ENCODE measurements around the gene FSCB. TPM values are rescaled to one million over a fixed set of nuclear protein-coding genes. Genes with fewer than 3 reads are reported as not detected.
"Not testable (repeated sequence)": the region's sequence is repeated elsewhere in the genome, so short reads cannot be mapped to it uniquely, and the experiment has no call there.

The FSCB gene, protein sequence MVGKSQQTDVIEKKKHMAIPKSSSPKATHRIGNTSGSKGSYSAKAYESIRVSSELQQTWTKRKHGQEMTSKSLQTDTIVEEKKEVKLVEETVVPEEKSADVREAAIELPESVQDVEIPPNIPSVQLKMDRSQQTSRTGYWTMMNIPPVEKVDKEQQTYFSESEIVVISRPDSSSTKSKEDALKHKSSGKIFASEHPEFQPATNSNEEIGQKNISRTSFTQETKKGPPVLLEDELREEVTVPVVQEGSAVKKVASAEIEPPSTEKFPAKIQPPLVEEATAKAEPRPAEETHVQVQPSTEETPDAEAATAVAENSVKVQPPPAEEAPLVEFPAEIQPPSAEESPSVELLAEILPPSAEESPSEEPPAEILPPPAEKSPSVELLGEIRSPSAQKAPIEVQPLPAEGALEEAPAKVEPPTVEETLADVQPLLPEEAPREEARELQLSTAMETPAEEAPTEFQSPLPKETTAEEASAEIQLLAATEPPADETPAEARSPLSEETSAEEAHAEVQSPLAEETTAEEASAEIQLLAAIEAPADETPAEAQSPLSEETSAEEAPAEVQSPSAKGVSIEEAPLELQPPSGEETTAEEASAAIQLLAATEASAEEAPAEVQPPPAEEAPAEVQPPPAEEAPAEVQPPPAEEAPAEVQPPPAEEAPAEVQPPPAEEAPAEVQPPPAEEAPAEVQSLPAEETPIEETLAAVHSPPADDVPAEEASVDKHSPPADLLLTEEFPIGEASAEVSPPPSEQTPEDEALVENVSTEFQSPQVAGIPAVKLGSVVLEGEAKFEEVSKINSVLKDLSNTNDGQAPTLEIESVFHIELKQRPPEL
- total RNA-seq (2014; rRNA removed; shearing (Covaris generic)): not detected in 2 replicates
- polyA plus RNA-seq (2015; cell fraction: cytosol; rRNA removed): not detected in 2 replicates
- not detected in 2 replicates for polyA plus RNA-seq (2015; cell fraction: nucleus; rRNA removed)

DNA sequence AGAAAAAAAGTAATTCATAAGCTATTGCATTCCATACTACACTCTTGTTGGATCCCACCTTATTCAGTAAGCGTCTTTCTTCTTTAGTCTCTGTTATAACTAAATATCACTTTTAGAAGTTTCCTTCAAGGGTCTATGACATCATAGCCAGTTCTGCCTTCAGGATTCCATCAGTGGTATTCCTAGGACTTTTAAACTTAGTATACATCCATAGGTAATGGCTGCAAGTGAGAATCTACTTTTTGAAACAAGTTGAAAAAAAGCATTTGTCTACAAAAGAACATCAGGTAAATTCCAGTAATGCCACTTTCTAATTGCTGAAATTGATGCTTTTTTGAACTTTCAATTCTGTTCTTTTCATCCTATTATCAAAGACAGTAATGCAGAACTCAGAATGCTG lies at the start of gene FSCB:
TSS of gene FSCB (minus strand) at position 101 of the 400 bp plus-strand sequence. CDS start 296 bp downstream, outside the sequence.
- DNase-seq (ENCODE audit: low read depth, low spot score): no peak
- in situ Hi-C loops (cut with HindIII; ENCODE audit: low pct_unique_long_range_greater_than_20kb, low sequenced_read_pairs): no loop called here

DNA sequence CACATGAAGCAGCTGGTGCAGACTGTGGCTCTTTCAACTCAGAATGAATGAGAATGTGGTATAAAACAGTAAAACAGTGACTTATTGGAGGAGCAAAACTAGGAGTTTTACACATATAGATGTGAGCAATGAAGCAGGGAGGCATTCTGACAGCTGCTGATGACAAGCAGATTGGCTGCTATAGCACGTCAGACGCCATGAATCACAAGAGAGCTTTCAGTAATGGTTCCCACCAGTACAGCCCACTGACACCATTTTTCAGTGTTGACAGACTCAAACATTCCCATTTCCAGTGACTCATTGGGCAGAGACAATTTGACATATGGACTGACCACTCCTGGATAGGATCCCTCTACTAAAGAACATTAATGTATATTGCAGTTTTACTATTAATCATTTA lies 24.6 kb upstream of the FSCB start:
- in situ Hi-C loops (cut with HindIII; ENCODE audit: low pct_unique_long_range_greater_than_20kb, low sequenced_read_pairs): no loop called here
- no peak for DNase-seq (ENCODE audit: low read depth, low spot score)

DNA sequence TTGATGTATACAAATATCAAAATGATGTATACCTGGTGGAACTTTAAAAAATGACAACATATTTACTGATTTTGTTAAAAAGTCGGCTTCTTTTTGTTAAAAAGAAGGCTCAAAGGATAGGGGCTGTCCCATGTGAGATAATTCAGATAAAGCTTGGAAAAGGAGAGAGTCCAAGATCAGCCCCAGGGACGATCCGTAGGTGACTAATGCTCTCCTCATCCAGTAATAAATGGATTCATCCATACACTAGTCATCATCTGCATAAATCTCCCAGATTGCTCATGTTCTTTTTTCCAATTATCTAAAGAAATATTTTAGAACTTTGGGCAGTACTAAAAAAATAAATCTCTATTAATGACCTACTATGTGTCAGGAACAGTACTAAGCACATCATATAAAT lies 23.4 kb upstream of the FSCB start:
- in situ Hi-C loops (cut with HindIII; ENCODE audit: low pct_unique_long_range_greater_than_20kb, low sequenced_read_pairs): no loop called here
- DNase-seq (ENCODE audit: low read depth, low spot score): no peak

DNA sequence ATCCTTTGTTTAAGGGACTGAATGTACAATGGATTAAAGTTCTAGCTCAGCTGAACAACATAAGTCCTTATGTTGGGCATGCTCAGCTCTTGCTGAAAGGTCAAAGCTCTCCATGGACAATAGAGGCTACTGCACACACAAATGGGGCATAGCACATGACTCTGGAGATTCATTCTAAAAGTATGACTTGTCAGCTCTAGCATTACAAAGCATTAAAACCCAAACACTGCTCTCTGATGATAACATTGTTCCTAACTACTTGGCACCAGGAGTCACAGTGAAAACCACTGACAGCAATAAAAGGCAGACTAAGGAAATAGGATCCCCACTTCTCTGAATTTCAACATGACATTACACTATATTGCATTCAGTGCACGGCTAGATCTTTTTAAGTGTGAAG lies 21.9 kb upstream of the FSCB start:
- in situ Hi-C loops (cut with HindIII; ENCODE audit: low pct_unique_long_range_greater_than_20kb, low sequenced_read_pairs): no loop called here
- peak; percentile 99 for DNase-seq (ENCODE audit: low read depth, low spot score)

DNA sequence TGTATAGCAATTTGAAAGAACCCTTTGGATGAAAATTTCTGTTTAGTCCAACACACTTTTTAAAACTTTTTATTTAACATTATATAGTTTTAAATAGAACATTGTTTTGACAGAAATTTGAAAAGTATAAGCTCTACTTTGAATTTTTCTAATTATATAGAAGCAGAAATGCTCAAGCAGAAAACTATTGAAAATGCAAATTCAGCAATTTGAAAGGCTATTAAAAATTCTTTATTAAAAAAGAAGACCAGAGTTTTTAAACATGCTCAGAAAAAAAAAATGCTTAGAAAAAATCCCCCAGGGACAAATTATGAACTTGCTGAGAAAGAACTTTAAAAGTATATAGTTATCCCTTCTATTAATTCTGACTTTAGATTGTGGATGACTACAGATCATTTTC lies 21.1 kb upstream of the FSCB start:
- DNase-seq (ENCODE audit: low read depth, low spot score): no peak
- in situ Hi-C loops (cut with HindIII; ENCODE audit: low pct_unique_long_range_greater_than_20kb, low sequenced_read_pairs): no loop called here

DNA sequence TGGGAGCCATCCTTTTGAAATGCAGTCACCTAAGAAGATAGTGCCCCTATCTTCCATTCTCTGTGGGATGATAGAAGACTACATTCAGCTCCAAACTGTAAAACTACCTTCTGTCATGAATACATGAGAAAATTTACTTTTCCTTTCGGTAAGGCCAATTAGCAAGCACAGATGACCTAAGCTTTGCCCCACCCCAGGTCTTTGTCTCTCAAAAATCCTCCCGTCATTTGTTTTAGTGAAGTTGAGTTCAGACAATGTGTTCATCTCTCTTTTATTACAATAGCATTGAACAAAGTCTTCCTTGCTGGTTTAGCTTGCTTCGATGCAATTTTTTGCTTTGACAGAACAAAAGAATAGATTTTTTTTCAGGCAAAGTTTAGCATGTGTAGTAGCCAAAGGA lies 18.2 kb upstream of the FSCB start:
- in situ Hi-C loops (cut with HindIII; ENCODE audit: low pct_unique_long_range_greater_than_20kb, low sequenced_read_pairs): no loop called here
- DNase-seq (ENCODE audit: low read depth, low spot score): no peak

DNA sequence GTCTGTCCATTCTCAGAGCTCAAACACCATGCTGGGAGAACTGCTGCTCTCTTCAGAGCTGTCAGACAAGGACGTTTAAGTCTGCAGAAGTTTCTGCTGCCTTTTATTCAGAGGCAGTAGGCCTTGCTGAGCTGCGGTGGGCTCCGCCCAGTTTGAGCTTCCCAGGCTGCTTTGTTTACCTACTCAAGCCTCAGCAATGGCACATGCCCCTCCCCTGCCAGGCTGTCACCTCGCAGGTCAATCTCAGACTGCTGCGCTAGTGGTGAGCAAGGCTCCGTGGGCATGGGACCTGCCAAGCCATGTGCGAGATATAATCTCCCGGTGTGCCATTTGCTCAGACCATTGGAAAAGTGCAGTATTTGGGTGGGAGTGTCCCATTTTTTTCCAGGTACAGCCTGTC lies 8.6 kb upstream of the FSCB start:
- in situ Hi-C loops (cut with HindIII; ENCODE audit: low pct_unique_long_range_greater_than_20kb, low sequenced_read_pairs); DNase-seq (ENCODE audit: low read depth, low spot score): not testable (repeated sequence)

DNA sequence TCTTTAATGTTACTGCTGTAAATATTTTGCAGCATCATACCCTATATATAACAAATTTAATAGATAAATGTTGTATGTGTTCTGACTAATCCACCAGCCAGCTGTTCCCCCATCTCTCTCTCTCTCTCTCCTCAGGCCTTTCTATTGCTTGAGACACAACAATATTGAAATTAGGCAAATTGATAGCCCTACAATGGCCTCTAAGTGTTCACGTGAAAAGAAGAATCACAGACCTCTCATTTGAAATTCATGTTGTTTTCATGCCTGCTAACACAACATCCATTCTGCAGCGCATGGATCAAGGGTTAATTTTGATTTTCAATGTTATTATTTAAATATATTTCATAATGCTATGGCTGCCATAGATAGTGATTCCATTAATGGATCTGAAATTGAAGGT lies 1.8 kb upstream of the FSCB start:
- DNase-seq (ENCODE audit: low read depth, low spot score): no peak
- in situ Hi-C loops (cut with HindIII; ENCODE audit: low pct_unique_long_range_greater_than_20kb, low sequenced_read_pairs): no loop called here

DNA sequence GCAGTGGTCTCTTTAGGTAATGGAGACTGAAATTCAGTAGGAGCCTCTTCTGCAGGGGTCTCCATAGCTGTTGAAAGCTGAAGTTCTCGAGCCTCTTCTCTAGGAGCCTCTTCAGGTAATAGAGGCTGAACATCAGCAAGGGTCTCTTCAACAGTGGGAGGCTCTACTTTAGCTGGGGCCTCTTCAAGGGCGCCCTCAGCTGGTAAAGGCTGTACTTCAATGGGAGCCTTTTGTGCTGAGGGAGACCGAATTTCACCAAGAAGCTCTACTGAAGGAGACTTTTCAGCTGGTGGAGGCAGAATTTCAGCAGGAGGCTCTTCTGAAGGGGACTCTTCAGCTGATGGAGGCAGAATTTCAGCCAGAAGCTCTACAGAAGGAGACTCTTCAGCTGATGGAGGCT lies 1.5 kb downstream of the FSCB start:
- in situ Hi-C loops (cut with HindIII; ENCODE audit: low pct_unique_long_range_greater_than_20kb, low sequenced_read_pairs): no loop called here
- DNase-seq (ENCODE audit: low read depth, low spot score): peak; percentile 23

DNA sequence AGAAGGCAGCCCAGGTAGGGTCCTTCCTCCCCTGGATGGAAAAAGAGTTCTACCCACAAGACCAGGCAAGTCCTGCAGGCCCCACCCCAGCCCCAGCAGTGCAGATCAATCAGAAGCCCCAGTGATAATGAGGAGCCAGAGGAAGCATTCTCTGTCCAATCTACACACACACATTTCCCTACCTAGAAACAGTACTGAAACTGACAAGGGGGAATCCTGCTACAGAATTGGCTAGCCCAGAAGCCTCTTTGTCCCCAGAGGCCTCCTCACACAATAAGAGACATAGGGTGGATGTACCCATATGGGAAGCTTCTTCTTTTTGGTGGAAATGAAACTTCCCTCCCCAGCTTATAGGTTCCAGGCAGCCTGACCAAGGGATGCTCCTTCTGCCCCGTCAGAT lies 9.9 kb downstream of the FSCB start:
- in situ Hi-C loops (cut with HindIII; ENCODE audit: low pct_unique_long_range_greater_than_20kb, low sequenced_read_pairs): no loop called here
- DNase-seq (ENCODE audit: low read depth, low spot score): no peak

DNA sequence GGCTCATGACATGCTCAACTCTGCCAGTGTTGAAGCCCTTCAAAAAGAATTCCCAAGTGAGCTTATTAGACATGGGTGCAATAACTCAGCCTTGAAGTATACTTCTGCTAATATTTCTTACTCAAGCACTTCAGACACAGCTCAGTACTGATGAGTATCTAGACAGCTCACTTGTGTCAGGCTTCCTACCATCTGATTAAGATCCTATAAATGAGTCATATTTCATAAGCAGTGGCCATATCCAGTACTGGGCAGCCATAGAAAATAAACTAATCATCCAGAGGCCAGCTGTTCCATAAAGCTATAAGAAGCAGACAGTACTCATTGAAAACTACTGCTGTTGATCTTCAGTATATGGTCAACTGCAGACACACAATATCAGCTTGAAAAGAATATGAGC lies 12.9 kb downstream of the FSCB start:
- in situ Hi-C loops (cut with HindIII; ENCODE audit: low pct_unique_long_range_greater_than_20kb, low sequenced_read_pairs): no loop called here
- DNase-seq (ENCODE audit: low read depth, low spot score): no peak

DNA sequence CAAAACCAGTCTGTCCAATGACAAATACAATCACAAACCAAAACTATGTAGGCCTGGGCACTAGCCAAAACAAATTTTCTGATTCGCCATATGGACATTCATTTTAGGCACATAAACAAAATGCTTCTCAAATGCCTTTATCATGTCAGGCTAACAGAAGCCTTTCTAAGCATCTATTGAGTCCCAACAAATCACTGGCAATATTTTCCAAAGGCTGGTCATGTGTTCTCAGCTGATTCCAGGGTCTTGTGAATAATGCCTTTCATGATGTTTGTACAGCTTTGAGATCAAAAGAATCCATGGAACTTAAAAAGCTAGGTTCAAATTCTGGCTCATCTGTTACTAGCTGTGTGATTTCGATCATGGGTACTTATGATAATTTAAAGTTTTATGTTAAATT lies 16.1 kb downstream of the FSCB start:
- peak; percentile 97 for DNase-seq (ENCODE audit: low read depth, low spot score)
- in situ Hi-C loops (cut with HindIII; ENCODE audit: low pct_unique_long_range_greater_than_20kb, low sequenced_read_pairs): no loop called here

DNA sequence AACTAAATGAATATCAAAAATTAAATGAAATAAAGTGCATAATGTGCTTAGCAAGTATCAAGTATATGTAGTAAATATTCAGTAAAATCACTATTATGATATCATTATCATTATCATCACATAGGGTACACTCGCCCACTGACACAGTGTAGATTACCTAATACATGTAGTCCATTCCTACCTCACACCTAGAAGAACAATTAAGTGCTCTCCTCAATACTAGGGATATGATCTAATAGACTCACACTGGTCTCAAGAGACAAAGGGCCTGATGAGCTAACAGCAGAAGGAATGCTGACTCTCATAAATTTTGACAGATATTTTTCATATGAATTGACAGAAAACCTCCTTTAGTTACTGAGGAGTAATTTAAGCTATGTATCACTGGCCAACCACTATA lies 29.1 kb downstream of the FSCB start:
- in situ Hi-C loops (cut with HindIII; ENCODE audit: low pct_unique_long_range_greater_than_20kb, low sequenced_read_pairs): no loop called here
- no peak for DNase-seq (ENCODE audit: low read depth, low spot score)

DNA sequence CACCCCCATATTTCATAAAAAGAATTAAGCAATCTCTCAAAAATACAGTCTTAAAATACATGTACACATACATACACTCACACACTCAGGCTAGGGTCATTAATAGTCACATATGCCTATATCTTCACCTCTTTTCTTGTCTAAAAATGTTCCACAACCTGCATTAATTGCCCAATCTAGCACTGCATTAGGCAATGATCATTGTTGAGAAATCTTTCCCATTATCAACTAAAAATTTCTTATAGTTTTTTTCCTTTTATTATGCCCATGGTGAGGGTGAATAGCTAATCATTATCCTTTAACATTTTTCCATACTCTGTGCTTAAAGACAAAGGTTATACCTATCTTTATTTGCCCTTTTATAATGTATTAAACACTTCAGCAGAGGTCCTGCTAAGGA lies 38.3 kb downstream of the FSCB start:
- in situ Hi-C loops (cut with HindIII; ENCODE audit: low pct_unique_long_range_greater_than_20kb, low sequenced_read_pairs): no loop called here
- no peak for DNase-seq (ENCODE audit: low read depth, low spot score)

DNA sequence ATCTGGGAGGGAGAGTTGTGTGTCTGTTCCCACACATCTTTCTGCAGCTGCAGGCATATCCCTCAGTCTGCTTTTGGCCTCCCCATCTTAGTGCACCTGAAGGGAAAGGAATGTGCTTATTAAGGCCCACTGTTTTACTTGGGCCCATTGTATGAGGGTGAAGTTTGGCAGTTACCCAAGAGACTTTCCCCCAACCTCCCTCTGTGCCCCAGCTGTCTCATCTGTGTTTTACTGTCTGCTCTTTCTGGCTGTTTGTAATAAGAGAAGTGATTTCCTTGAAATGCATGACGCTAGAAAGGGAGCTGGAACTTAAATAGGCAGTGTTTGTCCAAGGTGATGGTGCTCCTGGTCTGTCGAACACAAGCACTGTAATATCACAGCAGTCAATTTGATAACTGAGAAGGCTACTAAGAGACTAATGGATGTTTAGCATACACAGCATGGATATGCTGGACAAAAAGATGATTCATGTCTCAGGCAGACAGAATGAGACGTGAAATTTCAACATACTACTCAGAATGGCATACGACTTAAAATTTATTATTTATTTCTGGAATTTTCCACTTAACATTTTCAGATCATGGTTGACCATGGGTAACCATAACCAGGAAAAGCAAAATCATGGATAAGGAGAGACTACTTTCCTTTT lies 43.6 kb downstream of the FSCB start:
- in situ Hi-C loops (cut with HindIII; ENCODE audit: low pct_unique_long_range_greater_than_20kb, low sequenced_read_pairs): no loop called here
- DNase-seq (ENCODE audit: low read depth, low spot score): no peak

DNA sequence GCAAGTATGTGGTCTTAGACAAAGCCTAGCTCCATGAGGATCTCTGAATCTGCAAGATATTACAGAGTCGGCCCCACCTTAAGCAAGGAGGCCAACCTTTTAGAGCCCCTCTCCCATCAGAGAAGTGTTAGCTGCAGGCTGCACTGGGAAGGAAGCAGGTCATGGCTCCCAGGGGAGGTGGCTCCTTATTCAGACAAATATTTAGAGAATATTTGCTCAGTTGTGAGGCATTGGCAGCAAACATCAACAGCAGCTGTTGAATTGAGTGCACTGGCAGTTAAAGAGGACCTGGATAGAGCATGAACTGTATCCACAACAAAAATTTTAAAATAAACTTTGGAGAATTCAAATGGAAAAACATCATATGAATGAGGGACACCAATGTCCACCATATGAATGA lies 44.7 kb downstream of the FSCB start:
- in situ Hi-C loops (cut with HindIII; ENCODE audit: low pct_unique_long_range_greater_than_20kb, low sequenced_read_pairs): no loop called here
- no peak for DNase-seq (ENCODE audit: low read depth, low spot score)

DNA sequence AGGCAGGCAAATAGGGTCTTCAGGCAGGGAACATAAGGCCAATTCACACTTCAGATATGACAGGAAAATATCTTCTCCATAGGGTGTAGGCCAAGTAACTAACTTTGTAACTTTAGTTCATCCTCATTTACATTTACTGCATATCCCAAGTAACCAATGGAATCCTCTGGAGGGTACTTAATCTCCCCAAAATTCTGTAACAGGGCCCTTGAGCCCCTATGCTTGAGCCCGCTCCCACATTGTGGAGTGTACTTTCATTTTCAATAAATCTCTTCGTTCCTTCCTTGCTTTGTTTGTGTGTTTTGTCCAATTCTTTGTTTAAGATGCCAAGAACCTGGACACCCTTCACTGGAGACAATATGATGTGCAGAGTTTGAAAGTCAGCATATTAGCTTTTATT lies 45.3 kb downstream of the FSCB start:
- no peak for DNase-seq (ENCODE audit: low read depth, low spot score)
- in situ Hi-C loops (cut with HindIII; ENCODE audit: low pct_unique_long_range_greater_than_20kb, low sequenced_read_pairs): no loop called here
